GM21619 (cell line): Measurements from ENCODE around the gene TGFB1I1.
"Not testable (repeated sequence)": the region's sequence is repeated elsewhere in the genome, so short reads cannot be mapped to it uniquely, and the experiment has no call there.

ENCODE experiments used
- ATAC-seq: cut with Tn5 transposase; IDR thresholded peaks from one replicate; pipeline ENCODE4 v1.9.1; 2021; ENCODE audit not compliant: unreplicated experiment

Gene TGFB1I1

DNA sequence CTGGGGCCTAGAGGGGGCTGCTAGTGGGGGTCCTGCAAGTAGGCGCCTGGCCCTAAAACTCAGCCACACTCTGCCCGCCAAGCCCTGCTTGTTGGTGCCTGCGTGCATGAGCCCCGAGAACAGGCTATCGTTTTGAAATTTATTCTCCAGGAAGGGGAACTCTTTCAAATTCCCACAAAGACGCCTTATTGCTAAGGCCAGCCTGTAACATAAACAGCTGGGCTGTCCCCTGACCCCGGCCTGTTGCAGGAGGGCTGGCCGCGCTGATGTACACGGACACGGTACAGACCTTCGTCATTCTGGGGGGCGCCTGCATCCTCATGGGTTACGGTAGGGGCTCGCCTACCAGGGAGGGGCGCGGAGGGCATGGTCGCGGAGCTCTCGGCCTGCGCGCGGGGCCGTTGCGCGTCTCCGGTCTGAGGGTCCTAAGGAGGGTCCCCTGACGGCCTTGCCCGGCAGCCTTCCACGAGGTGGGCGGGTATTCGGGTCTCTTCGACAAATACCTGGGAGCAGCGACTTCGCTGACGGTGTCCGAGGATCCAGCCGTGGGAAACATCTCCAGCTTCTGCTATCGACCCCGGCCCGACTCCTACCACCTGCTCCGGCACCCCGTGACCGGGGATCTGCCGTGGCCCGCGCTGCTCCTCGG is 15.2 kb downstream of the TGFB1I1 start:
- ATAC-seq = peak; percentile 4

GRCh38 chr16:31487720-31488467 is 15.9 kb downstream of the TGFB1I1 start:
- ATAC-seq = peak; percentile 79

DNA sequence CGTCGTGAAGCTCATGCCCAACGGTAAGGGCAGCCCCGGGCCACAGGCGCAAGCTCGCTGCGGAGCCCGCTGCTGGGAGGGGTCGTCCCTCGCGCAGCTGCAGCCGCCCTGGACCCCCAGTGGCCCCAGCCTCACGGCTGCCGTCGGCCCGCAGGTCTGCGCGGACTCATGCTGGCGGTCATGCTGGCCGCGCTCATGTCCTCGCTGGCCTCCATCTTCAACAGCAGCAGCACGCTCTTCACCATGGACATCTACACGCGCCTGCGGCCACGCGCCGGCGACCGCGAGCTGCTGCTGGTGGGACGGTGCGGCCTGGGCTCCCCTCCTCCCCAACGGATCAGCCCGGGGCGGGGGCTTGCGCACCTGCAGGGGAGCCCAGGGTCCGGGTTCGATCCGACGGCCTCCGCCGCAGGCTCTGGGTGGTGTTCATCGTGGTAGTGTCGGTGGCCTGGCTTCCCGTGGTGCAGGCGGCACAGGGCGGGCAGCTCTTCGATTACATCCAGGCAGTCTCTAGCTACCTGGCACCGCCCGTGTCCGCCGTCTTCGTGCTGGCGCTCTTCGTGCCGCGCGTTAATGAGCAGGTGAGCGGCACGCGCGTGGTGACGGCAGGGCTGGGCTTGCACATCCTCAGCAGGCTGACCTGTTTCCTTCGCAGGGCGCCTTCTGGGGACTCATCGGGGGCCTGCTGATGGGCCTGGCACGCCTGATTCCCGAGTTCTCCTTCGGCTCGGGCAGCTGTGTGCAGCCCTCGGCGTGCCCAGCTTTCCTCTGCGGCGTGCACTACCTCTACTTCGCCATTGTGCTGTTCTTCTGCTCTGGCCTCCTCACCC is 16.7 kb downstream of the TGFB1I1 start:
- no peak for ATAC-seq

DNA sequence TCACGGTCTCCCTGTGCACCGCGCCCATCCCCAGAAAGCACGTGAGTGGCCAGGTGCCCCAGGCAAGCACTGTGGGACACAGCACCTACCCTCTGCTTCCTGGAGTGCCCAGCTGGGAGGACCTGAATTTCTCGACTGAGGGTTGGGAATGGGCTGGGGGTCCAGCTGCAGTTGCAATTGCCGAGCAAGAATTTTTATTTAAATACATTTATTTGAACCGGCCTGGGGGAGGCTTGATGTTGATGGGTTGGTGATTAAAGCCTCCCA is 17.3 kb downstream of the TGFB1I1 start:
- no peak for ATAC-seq

- ATAC-seq = no peak
These were observed 17.9 kb downstream of the TGFB1I1 start for GRCh38 chr16:31489616-31490584.

GRCh38 chr16:31491778-31492418 is 19.9 kb downstream of the TGFB1I1 start:
- no peak for ATAC-seq

DNA sequence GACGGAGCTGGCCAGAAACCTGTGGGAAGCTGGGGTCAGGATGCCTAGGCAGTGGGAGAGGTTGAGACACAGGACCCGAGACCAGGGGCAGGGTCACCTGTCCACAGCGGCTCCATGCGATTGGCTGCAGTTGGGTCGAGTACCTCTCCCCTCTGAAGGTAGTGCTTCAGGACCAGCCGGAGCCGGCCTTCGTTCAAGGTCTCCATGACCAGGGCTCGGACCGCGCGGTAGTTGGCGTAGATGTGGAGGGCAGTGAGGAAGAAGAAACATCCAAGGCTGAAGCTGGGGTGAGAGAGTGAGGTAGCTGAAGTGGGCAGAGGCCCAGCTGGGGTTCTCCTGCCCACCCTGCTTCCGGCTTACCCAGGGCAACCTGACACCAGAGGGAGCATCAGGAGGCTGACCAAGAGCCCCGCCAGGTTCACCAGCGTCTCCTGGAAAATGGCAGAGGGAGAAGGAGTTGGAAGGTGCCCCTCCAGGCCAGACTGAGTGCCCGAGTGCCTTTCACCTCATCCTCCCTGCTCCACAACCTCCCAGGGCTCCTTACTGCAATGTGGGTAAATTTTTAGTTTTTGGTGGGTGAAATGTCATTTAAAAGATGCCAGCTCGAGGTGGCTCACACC is 21.7 kb downstream of the TGFB1I1 start:
- ATAC-seq = no peak

GRCh38 chr16:31496670-31497069 is 24.7 kb downstream of the TGFB1I1 start:
- no peak for ATAC-seq

DNA sequence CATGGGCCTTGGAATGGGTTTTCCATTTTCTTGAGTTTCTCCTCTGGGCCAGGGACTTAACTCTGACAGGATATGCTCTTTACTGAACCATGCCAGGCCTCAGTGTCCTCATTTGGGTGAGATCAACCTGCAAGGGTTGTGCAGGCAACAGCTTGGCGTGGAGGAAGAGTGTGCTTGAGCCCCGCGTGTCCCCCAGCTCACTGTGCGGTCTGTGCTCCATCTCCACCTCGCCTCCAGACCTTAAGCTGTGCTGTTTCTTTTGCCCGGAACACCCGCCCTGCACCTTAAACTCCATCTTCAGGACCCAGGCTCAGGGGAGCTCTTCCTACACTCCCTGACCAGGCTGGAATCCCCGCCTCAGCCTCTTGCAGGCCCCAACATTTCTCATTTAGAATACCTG is 26.5 kb downstream of the TGFB1I1 start:
- ATAC-seq = no peak

DNA sequence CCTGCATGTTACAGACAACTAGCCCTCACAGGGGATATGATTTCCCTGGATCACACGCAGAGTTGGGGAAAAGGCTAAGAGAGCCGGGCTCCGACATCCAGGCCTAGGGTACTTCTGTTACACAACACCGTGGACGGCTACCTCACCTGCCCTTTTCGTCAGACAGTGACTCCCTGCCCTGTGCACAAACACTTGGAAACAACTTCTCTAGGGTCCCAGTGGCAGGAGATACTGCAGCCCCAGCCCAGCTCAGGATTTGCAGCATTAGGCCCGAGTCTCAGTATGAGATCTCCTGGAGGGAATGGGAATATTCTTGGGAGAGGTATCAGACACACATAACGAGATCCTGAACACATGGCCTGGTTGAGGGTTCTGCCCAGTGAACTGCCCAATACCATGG is 28.0 kb downstream of the TGFB1I1 start:
- ATAC-seq = no peak

GRCh38 chr16:31501226-31501965 is 29.4 kb downstream of the TGFB1I1 start:
- ATAC-seq = no peak

- no peak for ATAC-seq
These were observed 30.0 kb downstream of the TGFB1I1 start for GRCh38 chr16:31501966-31502348.

GRCh38 chr16:31502981-31503380 is 31.0 kb downstream of the TGFB1I1 start:
- no peak for ATAC-seq

- not testable (repeated sequence) for ATAC-seq
These were observed 31.6 kb downstream of the TGFB1I1 start for GRCh38 chr16:31503555-31503954.

- no peak for ATAC-seq
These were observed 32.2 kb downstream of the TGFB1I1 start for GRCh38 chr16:31504159-31504558.

- peak; percentile 41 for ATAC-seq
These were observed 33.5 kb downstream of the TGFB1I1 start for GRCh38 chr16:31505483-31505882.

DNA sequence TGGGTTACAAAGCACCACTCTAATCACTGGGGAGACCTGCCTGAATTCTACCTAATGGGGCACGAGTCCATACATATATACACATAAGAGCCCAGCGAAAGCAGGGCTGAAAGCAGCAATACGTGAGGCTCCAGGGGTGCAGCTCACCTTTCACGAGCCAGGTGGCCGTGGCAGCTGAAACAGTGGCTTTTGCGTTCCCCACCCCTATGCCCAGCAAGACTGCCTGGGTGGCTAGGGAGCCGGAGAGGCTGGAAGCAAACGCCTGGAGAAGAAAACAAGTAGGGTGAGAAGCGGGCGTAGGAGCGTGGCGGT is 35.6 kb downstream of the TGFB1I1 start:
- ATAC-seq = no peak

- peak; percentile 86 for ATAC-seq
These were observed 36.2 kb downstream of the TGFB1I1 start, which contains the start of gene RUSF1 for GRCh38 chr16:31507929-31508705. Gene RUSF1, minus strand, starts transcription at chr16:31508391. Its CDS starts 18 bp downstream, at chr16:31508373.
